Mucosa of stomach (tissue), 1 donor: ENCODE measurements around the gene LMAN2.
A peak's percentile ranks its signal among the peaks of the same experiment; 100 is the strongest.
"Not testable (repeated sequence)": the region's sequence is repeated elsewhere in the genome, so short reads cannot be mapped to it uniquely, and the experiment has no call there.

Experiments used
- H3K27me3 ChIP-seq: one replicate; pipeline ENCODE4 v1.7.0; 2013; ENCODE audit warnings: mild to moderate bottlenecking, low read length; ENCODE audit not compliant: control insufficient read depth, insufficient read depth
- H3K36me3 ChIP-seq: one replicate; pipeline ENCODE4 v1.7.0; 2013; ENCODE audit warnings: low read length; ENCODE audit not compliant: control insufficient read depth, insufficient read depth
- H3K4me1 ChIP-seq: one replicate; pipeline ENCODE4 v1.7.0; 2013; ENCODE audit warnings: mild to moderate bottlenecking, low read length; ENCODE audit not compliant: control insufficient read depth, insufficient read depth
- H3K4me3 ChIP-seq: one replicate; pipeline ENCODE4 v1.7.0; 2013; ENCODE audit warnings: low read length
- H3K9ac ChIP-seq: one replicate; pipeline ENCODE4 v1.7.0; 2013; ENCODE audit warnings: mild to moderate bottlenecking, low read length, moderate library complexity
- H3K9me3 ChIP-seq: one replicate; pipeline ENCODE4 v1.7.0; 2013; ENCODE audit warnings: mild to moderate bottlenecking, low read length, moderate library complexity; ENCODE audit not compliant: control insufficient read depth
- donor health status: Pancreatic carcinoma.

The LMAN2 gene

DNA sequence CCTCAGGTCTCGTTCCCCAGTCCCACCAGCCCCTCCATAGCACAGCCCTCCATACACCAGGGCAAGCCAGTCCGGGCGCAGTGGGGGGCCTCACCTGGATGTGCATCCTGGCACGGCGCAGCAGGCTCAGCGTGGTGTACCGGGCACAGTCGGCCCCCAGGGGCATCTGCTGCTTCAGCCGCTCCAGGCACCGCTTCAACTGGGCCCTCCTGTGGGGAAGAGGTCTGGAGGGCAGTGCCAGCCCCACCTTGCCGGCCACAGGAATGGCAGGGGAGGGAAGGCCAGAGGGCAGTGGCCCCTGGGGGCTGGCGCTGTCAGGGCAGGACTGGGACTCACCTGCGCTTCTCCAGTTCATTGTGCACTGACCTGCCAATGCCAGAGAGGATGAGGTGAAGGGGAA is 41.1 kb downstream of the LMAN2 start:
- peak overlapping the region; percentile 28 for H3K9ac ChIP-seq
- peaks cover 25% of the 10 kb centered on the region for H3K4me1 ChIP-seq
- no peaks in the 10 kb centered on the region for H3K9me3 ChIP-seq
- no peaks in the 10 kb centered on the region for H3K27me3 ChIP-seq
- H3K36me3 ChIP-seq, result no peaks in the 10 kb centered on the region
- no peak overlapping the region for H3K4me3 ChIP-seq

DNA sequence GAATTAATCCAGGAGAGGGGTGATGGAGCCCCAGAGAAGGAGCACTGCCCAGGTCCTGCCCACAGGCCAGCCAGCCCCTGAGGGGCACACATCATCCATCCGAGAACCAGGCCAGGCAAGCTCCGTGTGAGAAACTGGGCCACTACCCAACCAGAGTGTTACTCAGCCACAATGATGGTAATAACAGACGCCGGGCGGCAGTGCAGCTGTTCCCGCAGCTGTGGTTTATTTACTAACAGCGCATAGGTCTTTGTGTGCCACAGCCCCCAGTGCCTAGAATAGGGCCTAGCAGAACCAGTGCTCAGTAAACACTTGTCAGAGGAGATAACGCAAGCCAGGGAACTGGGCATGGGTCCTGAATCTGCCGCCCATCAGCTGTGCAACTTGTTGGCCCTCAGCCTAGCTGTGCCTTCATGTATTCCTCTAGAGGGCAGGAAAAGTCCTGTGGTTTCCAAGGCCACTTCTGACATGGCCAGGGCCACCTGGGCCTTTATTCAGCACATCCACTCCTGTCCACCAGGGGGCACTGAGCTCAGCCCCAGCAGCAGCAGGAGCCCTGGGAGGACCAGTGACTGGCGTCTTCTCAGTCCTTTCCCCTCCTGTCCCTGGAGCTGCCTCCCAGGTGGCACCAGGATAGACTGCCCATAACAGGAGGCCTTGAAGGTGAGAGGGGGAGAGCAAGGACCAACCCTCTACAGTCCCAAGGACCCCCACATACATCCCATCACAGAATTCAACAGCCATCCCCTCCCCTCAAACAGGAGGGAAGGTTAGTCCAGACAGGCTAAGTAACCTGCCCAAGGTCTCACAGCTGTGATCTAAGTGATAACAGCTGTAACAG is 41.9 kb downstream of the LMAN2 start:
- no peaks in the 10 kb centered on the region for H3K27me3 ChIP-seq
- no peak overlapping the region for H3K4me3 ChIP-seq
- peaks cover 32% of the 10 kb centered on the region for H3K4me1 ChIP-seq
- H3K9ac ChIP-seq, result no peak overlapping the region
- H3K9me3 ChIP-seq, result no peaks in the 10 kb centered on the region
- H3K36me3 ChIP-seq, result peaks cover 3% of the 10 kb centered on the region

DNA sequence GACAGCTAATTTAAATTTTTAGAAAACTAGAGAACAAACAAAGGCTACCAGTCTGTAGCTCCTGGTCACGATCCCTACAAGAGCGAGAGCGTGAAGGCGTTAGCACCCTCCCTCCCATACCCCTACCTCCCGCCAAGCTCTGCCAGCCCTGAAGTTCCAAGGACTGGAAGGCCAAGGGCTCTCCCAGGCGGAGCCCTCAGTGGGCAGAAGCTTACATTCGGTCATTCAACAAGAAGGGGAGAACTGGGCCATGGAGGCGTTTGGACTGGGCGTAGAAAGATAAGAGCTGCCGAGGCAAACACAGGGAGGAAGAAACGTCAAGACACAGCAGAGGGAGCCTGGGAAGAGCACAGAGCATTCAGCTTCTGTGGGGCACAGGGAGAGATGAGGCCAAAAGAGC is 42.7 kb downstream of the LMAN2 start:
- H3K27me3 ChIP-seq, result no peaks in the 10 kb centered on the region
- H3K4me1 ChIP-seq, result peaks cover 36% of the 10 kb centered on the region
- H3K9ac ChIP-seq, result no peak overlapping the region
- H3K4me3 ChIP-seq, result no peak overlapping the region
- peaks cover 3% of the 10 kb centered on the region for H3K36me3 ChIP-seq
- no peaks in the 10 kb centered on the region for H3K9me3 ChIP-seq

- H3K36me3 ChIP-seq, result peaks cover 3% of the 10 kb centered on the region
- no peak overlapping the region for H3K9ac ChIP-seq
- H3K27me3 ChIP-seq, result no peaks in the 10 kb centered on the region
- H3K9me3 ChIP-seq, result no peaks in the 10 kb centered on the region
- H3K4me1 ChIP-seq, result peaks cover 39% of the 10 kb centered on the region
- no peak overlapping the region for H3K4me3 ChIP-seq
Measured at GRCh38 chr5:177307544-177308363, 43.7 kb downstream of the LMAN2 start.

- Histone ChIP-seq H3K27me3 (no peaks in the 10 kb centered on the region), H3K4me1 (peaks cover 42% of the 10 kb centered on the region), H3K36me3 (peaks cover 3% of the 10 kb centered on the region), H3K4me3 (no peak overlapping the region), H3K9ac (no peak overlapping the region), H3K9me3 (no peaks in the 10 kb centered on the region)
Measured at GRCh38 chr5:177306674-177307543, 44.6 kb downstream of the LMAN2 start.

DNA sequence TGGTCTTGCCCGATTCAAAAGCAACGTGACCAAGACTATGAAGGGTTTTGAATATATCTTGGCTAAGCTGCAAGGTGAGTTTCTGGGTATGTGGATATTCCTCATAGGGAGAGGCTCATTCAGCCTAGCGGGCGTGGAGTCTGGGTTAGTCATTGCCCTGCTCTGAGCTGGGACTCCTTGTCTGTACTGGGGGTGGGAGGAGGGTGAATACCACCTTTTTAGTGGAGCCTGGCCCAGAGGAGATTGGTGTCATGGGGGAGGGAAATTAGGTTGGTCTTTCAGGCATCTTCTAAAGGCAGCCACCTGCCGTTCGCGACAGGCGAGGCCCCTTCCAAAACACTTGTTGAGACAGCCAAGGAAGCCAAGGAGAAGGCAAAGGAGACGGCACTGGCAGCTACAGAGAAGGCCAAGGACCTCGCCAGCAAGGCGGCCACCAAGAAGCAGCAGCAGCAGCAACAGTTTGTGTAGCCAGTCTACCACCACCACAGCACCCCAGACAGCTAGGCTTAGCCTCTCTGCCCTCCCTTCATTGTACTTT is 45.3 kb downstream of the LMAN2 start:
- H3K27me3 ChIP-seq, result not testable (repeated sequence)
- H3K4me1 ChIP-seq, result peaks cover 49% of the 10 kb centered on the region

DNA sequence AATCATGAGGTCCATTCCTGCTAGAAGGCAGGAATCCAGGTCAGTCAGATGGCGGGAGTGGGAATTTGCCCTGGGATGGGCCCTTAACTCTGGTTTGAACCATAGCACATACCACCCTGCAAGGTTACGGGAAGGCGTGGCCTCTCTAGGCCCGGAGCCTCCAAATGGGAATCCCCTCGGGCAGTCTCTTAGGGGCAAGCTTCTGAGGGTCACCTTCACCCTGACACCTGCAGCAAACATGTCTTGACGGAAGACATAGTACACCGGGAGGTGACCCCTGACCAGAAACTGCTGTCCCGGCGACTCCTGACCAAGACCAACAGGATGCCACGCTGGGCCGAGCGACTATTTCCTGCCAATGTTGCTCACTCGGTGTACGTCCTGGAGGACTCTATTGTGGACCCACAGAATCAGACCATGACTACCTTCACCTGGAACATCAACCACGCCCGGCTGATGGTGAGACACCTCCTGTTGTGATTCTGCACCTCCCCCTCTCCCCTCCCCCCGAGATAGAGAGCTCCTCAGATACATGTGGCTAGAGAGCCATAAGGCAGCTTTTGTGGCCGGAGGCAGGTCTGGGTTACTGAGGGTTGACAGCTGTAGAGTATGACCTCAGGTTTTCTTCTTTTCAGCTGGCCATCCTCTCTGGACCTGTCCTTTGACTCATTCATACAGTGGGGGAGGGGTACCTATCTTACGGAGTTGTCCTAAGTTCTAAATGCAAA is 46.9 kb downstream of the LMAN2 start:
- Histone ChIP-seq H3K4me3 (peak overlapping the region; percentile 87), H3K9me3 (no peaks in the 10 kb centered on the region), H3K4me1 (peaks cover 49% of the 10 kb centered on the region), H3K27me3 (no peaks in the 10 kb centered on the region), H3K36me3 (peaks cover 3% of the 10 kb centered on the region), H3K9ac (peak overlapping the region; percentile 79)

More for the DNA sequence above, 45.3 kb downstream of the LMAN2 start:
- not testable (repeated sequence) for H3K4me3 ChIP-seq, H3K36me3 ChIP-seq, H3K9me3 ChIP-seq, H3K9ac ChIP-seq

DNA sequence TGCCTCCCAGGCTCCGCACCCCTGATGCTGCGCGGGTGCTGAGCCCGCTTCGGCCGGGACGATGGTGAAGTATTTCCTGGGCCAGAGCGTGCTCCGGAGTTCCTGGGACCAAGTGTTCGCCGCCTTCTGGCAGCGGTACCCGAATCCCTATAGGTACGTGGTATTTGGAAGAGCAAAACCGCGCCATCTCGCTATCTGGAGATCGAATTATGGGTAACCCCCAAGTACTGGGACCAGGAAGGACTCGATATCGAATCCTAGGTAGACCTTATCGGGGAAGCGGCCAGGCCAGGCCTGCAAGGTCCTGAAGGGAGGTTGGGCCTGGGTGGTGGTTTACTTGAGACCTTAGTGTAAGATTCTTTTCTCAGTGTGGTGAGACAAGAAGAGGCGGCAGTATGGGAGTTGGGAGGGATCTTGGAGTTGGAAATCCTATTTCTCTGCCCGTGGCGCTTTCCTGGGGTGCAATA is 47.5 kb downstream of the LMAN2 start:
- peak overlapping the region; percentile 87 for H3K4me3 ChIP-seq

GRCh38 chr5:177303121-177303924 is 48.1 kb downstream of the LMAN2 start, which contains the start of the genes PRELID1 and RAB24:
PRELID1 (plus strand) TSS chr5:177303799; CDS start chr5:177303986, 187 bp downstream.
RAB24 (minus strand) TSS chr5:177303719; CDS start chr5:177303288, 431 bp downstream.
- Histone ChIP-seq H3K27me3 (no peaks in the 10 kb centered on the region), H3K4me1 (peaks cover 49% of the 10 kb centered on the region), H3K4me3 (peak within 1 kb of the TSS; percentile 87), H3K9ac (peak within 1 kb of the TSS; percentile 79), H3K36me3 (peaks cover 3% of the 10 kb centered on the region), H3K9me3 (no peaks in the 10 kb centered on the region)

More for the DNA sequence above, 47.5 kb downstream of the LMAN2 start:
- Histone ChIP-seq H3K4me1 (peaks cover 49% of the 10 kb centered on the region), H3K36me3 (peaks cover 3% of the 10 kb centered on the region), H3K27me3 (no peaks in the 10 kb centered on the region), H3K9me3 (no peaks in the 10 kb centered on the region), H3K9ac (peak overlapping the region; percentile 79)

- Histone ChIP-seq H3K4me3 (peak overlapping the region; percentile 87), H3K4me1 (peaks cover 49% of the 10 kb centered on the region), H3K9ac (peak overlapping the region; percentile 72), H3K36me3 (peaks cover 3% of the 10 kb centered on the region), H3K9me3 (no peaks in the 10 kb centered on the region), H3K27me3 (no peaks in the 10 kb centered on the region)
Measured at GRCh38 chr5:177302354-177303110, 48.9 kb downstream of the LMAN2 start.
